CD4-positive, alpha-beta memory T cell (primary cell): Measurements from ENCODE around the gene SRCIN1. TPM values are rescaled to one million over a fixed set of nuclear protein-coding genes. Genes with fewer than 3 reads are reported as not detected.

ENCODE experiments used
- CTCF ChIA-PET: fragments of 350-600 bp; sonication (Branson Sonifier 250); formaldehyde crosslinking; loops from one replicate; lab custom pipeline; 2021; ENCODE audit warnings: inconsistent platforms; ENCODE audit not compliant: partially characterized antibody; lab: Charles Lee
- POLR2A ChIA-PET: fragments of 350-600 bp; sonication (Branson Sonifier 250); formaldehyde crosslinking; loops from one replicate; lab custom pipeline; 2021; ENCODE audit not compliant: partially characterized antibody; lab: Charles Lee
- DNase-seq, 5 donors: peaks; one replicate each; pipeline versions ENCODE4 v3.0.0 to v3.0.0-alpha.2; 2020 to 2022; ENCODE audit warnings: mixed read lengths in 1 of 5
- H3K27ac ChIP-seq: one replicate; pipeline ENCODE4 v1.7.0; 2013; ENCODE audit warnings: low read depth, low read length
- H3K27me3 ChIP-seq: 2 replicates; pipeline ENCODE4 v1.7.0; 2013; ENCODE audit warnings: mild to moderate bottlenecking, low read length, moderate library complexity; ENCODE audit not compliant: insufficient read depth
- H3K36me3 ChIP-seq: 2 replicates; pipeline ENCODE4 v1.7.0; 2013; ENCODE audit warnings: mild to moderate bottlenecking, low read length, moderate library complexity; ENCODE audit not compliant: insufficient read depth
- H3K4me1 ChIP-seq: 2 replicates; pipeline ENCODE4 v1.7.0; 2013; ENCODE audit warnings: mild to moderate bottlenecking, low read length, moderate library complexity; ENCODE audit not compliant: insufficient read depth
- H3K4me3 ChIP-seq, 2 donors: one replicate each; pipeline ENCODE4 v1.7.0; 2013; ENCODE audit warnings: low read length in 2 of 2, mild to moderate bottlenecking in 1 of 2
- H3K9me3 ChIP-seq, 2 donors: one replicate each; pipeline ENCODE4 v1.7.0; 2013; ENCODE audit warnings: low read length in 2 of 2, control low read depth in 1 of 2; ENCODE audit not compliant: control insufficient read depth in 1 of 2
- H3K27ac Mint-ChIP-seq, 7 donors: one replicate each; pipeline ENCODE4 v1.8.0; 2020 to 2021; ENCODE audit warnings: mixed read lengths in 7 of 7, mild to moderate bottlenecking in 6 of 7, inconsistent platforms in 3 of 7, moderate library complexity in 3 of 7
- H3K27me3 Mint-ChIP-seq, 2 donors: one replicate each; pipeline ENCODE4 v1.8.0; 2020 to 2021; ENCODE audit warnings: mixed read lengths in 2 of 2
- H3K36me3 Mint-ChIP-seq, 2 donors: one replicate each; pipeline ENCODE4 v1.8.0; 2020 to 2021; ENCODE audit warnings: mixed read lengths in 2 of 2, inconsistent platforms in 1 of 2, mild to moderate bottlenecking in 1 of 2
- H3K4me1 Mint-ChIP-seq, 4 donors: one replicate each; pipeline ENCODE4 v1.8.0; 2020 to 2021; ENCODE audit warnings: mixed read lengths in 4 of 4, mild to moderate bottlenecking in 1 of 4
- H3K4me3 Mint-ChIP-seq, 8 donors: one replicate each; pipeline ENCODE4 v1.8.0; 2020 to 2021; ENCODE audit warnings: mixed read lengths in 8 of 8, mild to moderate bottlenecking in 7 of 8, moderate library complexity in 6 of 8, inconsistent platforms in 3 of 8
- H3K9me3 Mint-ChIP-seq, 8 donors: one replicate each; pipeline ENCODE4 v1.8.0; 2020 to 2021; ENCODE audit warnings: mixed read lengths in 8 of 8, mild to moderate bottlenecking in 5 of 8, inconsistent platforms in 3 of 8, moderate library complexity in 1 of 8
- intact Hi-C: fragments of 100-400 bp; cut with micrococcal nuclease; formaldehyde crosslinking; loops from one replicate; pipeline ENCODE4 v1.15.1; 2023
- polyA plus RNA-seq, 2 donors: library from polyadenylated mRNA; unstranded; fragments of 300-500 nt; fragmentation: Illumina TruSeq; gene quantifications; one replicate each; pipeline ENCODE4 v1.2.3, GENCODE V29; 2021
- total RNA-seq, 2 experiments: library from RNA; stranded (reverse); gene quantifications; one replicate each; pipeline ENCODE4 v1.2.3, GENCODE V29; 2021

The SRCIN1 gene
- total and polyA plus RNA-seq, 4 experiments from 2014 or later: 0.28 to 0.79 TPM; not detected in 2

- intact Hi-C loops: no loop called here
- POLR2A ChIA-PET: no interaction called here
Measured at GRCh38 chr17:38566666-38567031, 39.1 kb downstream of the SRCIN1 start.

GRCh38 chr17:38565853-38566665, 39.7 kb downstream of the SRCIN1 start:
- ChIA-PET POLR2A (no interaction called here), CTCF (interaction anchor here (0.7 to 2.2 kb wide), 5 partner anchors 8 to 1204 kb away, joined by 3 to 10 read pairs (median 3); no protein-coding TSS in a partner anchor)
- Mint-ChIP-seq H3K27me3 (peaks cover 65 to 67% of the 10 kb centered on the region in 2 donors), H3K4me1 (peaks cover 0 to 23% (median 11%) of the 10 kb centered on the region in 4 donors), H3K4me3 (no peak overlapping the region), H3K36me3 (no peaks in the 10 kb centered on the region), H3K27ac (no peak overlapping the region), H3K9me3 (peaks cover 0 to 2% (median 0%) of the 10 kb centered on the region in 8 donors)
- intact Hi-C loops: no loop called here
- H3K4me3 ChIP-seq: no peak overlapping the region
- H3K27ac ChIP-seq: no peak overlapping the region
- peaks cover 68% of the 10 kb centered on the region for H3K27me3 ChIP-seq
- no peaks in the 10 kb centered on the region for H3K9me3 ChIP-seq
- H3K4me1 ChIP-seq: peaks cover 18% of the 10 kb centered on the region
- no peaks in the 10 kb centered on the region for H3K36me3 ChIP-seq
- peak in 1 of 5 donors; percentile 15 for DNase-seq

More at GRCh38 chr17:38566666-38567031, 39.1 kb downstream of the SRCIN1 start:
- H3K4me1 ChIP-seq: peaks cover 15% of the 10 kb centered on the region
- no peak overlapping the region for H3K27ac ChIP-seq
- H3K27me3 ChIP-seq: peaks cover 74% of the 10 kb centered on the region
- CTCF ChIA-PET: interaction anchor here (0.6 to 2.2 kb wide), 6 partner anchors 8 to 1205 kb away, joined by 3 to 10 read pairs (median 3); no protein-coding TSS in a partner anchor
- H3K9me3 Mint-ChIP-seq: peaks cover 0 to 2% (median 0%) of the 10 kb centered on the region in 8 donors
- H3K9me3 ChIP-seq: no peaks in the 10 kb centered on the region
- H3K4me3 Mint-ChIP-seq: no peak overlapping the region
- peaks cover 0 to 21% (median 10%) of the 10 kb centered on the region in 4 donors for H3K4me1 Mint-ChIP-seq
- DNase-seq: no peak
- no peaks in the 10 kb centered on the region for H3K36me3 Mint-ChIP-seq
- H3K36me3 ChIP-seq: no peaks in the 10 kb centered on the region
- H3K4me3 ChIP-seq: no peak overlapping the region
- H3K27ac Mint-ChIP-seq: no peak overlapping the region
- H3K27me3 Mint-ChIP-seq: peaks cover 69 to 71% of the 10 kb centered on the region in 2 donors

- DNase-seq: peak in 1 of 5 donors; percentile 31
- ChIA-PET POLR2A (no interaction called here), CTCF (interaction anchor here (1.1 to 1.3 kb wide), 3 partner anchors 14 to 21 kb away, joined by 3 read pairs; no protein-coding TSS in a partner anchor)
- Mint-ChIP-seq H3K27me3 (peaks cover 59 to 62% of the 10 kb centered on the region in 2 donors), H3K36me3 (no peaks in the 10 kb centered on the region), H3K4me3 (no peak overlapping the region), H3K9me3 (peaks cover 0 to 4% (median 0%) of the 10 kb centered on the region in 8 donors), H3K27ac (no peak overlapping the region), H3K4me1 (peaks cover 5 to 34% (median 17%) of the 10 kb centered on the region in 4 donors)
- Histone ChIP-seq H3K36me3 (no peaks in the 10 kb centered on the region), H3K27me3 (peaks cover 72% of the 10 kb centered on the region), H3K4me3 (no peak overlapping the region), H3K9me3 (no peaks in the 10 kb centered on the region), H3K27ac (no peak overlapping the region), H3K4me1 (peaks cover 28% of the 10 kb centered on the region)
- intact Hi-C loops: no loop called here
Measured at GRCh38 chr17:38564869-38565268, 40.9 kb downstream of the SRCIN1 start.

DNA sequence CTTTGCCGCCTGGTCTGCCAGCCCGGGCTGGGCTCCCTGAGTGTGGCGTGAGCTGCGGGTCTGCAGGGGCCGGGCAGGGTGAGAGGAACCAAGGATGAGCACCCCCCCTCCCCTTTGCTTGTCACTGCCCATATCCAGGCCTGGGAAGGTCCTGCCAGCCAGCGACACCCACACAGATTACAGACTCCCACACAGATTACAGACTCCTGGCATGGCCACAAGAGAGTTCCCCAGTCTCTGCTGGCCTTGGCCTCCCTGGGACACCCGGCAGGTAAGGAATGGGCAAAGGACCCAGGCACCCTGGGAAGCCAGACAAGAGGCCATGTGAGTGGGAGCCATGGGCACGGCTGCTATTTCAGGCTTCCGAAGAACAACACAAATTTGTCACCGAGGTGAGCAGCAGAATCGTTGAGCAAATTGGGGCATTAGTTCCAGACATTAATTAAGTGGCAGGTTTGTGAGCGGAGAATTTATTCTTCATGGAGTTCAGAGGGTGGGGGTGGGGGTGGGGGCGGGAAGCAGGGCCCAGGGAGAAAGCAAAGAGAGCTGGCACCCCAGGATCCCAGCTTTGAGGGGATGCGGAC, 41.4 kb downstream of the SRCIN1 start:
- CTCF ChIA-PET: interaction anchor here (1.1 to 1.6 kb wide), 5 partner anchors 15 to 164 kb away, joined by 3 to 4 read pairs (median 3); no protein-coding TSS in a partner anchor
- POLR2A ChIA-PET: no interaction called here
- peaks cover 33% of the 10 kb centered on the region for H3K4me1 ChIP-seq
- H3K27me3 ChIP-seq: peaks cover 72% of the 10 kb centered on the region
- Mint-ChIP-seq H3K36me3 (peaks cover 0 to under 1% of the 10 kb centered on the region in 2 donors), H3K27me3 (peaks cover 54 to 56% of the 10 kb centered on the region in 2 donors), H3K27ac (no peak overlapping the region), H3K4me1 (peaks cover 5 to 38% (median 20%) of the 10 kb centered on the region in 4 donors), H3K4me3 (peak overlapping the region in 1 of 8 donors; percentile 2), H3K9me3 (peaks cover 0 to 4% (median 0%) of the 10 kb centered on the region in 8 donors)
- H3K36me3 ChIP-seq: no peaks in the 10 kb centered on the region
- DNase-seq: no peak
- H3K9me3 ChIP-seq: no peaks in the 10 kb centered on the region
- H3K4me3 ChIP-seq: no peak overlapping the region
- intact Hi-C loops: no loop called here
- H3K27ac ChIP-seq: no peak overlapping the region

- H3K27ac Mint-ChIP-seq: peak overlapping the region in 1 of 7 donors; percentile 19
- Histone ChIP-seq H3K36me3 (no peaks in the 10 kb centered on the region), H3K4me1 (peaks cover 37% of the 10 kb centered on the region), H3K27ac (no peak overlapping the region), H3K9me3 (no peaks in the 10 kb centered on the region), H3K27me3 (peaks cover 65% of the 10 kb centered on the region), H3K4me3 (no peak overlapping the region)
- H3K9me3 Mint-ChIP-seq: peaks cover 0 to 5% (median 0%) of the 10 kb centered on the region in 8 donors
- intact Hi-C loops: no loop called here
- peaks cover 48 to 50% of the 10 kb centered on the region in 2 donors for H3K27me3 Mint-ChIP-seq
- ChIA-PET CTCF (interaction anchor here (1.1 to 1.6 kb wide), 3 partner anchors 21 to 165 kb away, joined by 3 to 4 read pairs (median 3); no protein-coding TSS in a partner anchor), POLR2A (no interaction called here)
- peaks cover 8 to 44% (median 26%) of the 10 kb centered on the region in 4 donors for H3K4me1 Mint-ChIP-seq
- no peak for DNase-seq
- H3K36me3 Mint-ChIP-seq: peaks cover 0 to 3% of the 10 kb centered on the region in 2 donors
- H3K4me3 Mint-ChIP-seq: peak overlapping the region in 6 of 8 donors; percentile 15 to 48 (median 34)
Measured at GRCh38 chr17:38563362-38564253, 42.1 kb downstream of the SRCIN1 start.

- intact Hi-C loops: no loop called here
- no peak overlapping the region for H3K4me3 ChIP-seq
Measured at GRCh38 chr17:38562903-38563302, 42.8 kb downstream of the SRCIN1 start.

More at GRCh38 chr17:38562903-38563302, 42.8 kb downstream of the SRCIN1 start:
- Histone ChIP-seq H3K27me3 (peaks cover 59% of the 10 kb centered on the region), H3K9me3 (no peaks in the 10 kb centered on the region), H3K4me1 (peaks cover 38% of the 10 kb centered on the region), H3K27ac (no peak overlapping the region), H3K36me3 (no peaks in the 10 kb centered on the region)
- DNase-seq: no peak
- peak overlapping the region in 1 of 7 donors; percentile 27 for H3K27ac Mint-ChIP-seq
- peaks cover 8 to 48% (median 29%) of the 10 kb centered on the region in 4 donors for H3K4me1 Mint-ChIP-seq
- H3K36me3 Mint-ChIP-seq: peaks cover 0 to 3% of the 10 kb centered on the region in 2 donors
- peaks cover 41 to 46% of the 10 kb centered on the region in 2 donors for H3K27me3 Mint-ChIP-seq
- H3K9me3 Mint-ChIP-seq: peaks cover 0 to 7% (median 0%) of the 10 kb centered on the region in 8 donors
- ChIA-PET POLR2A (no interaction called here), CTCF (interaction anchor here (1.6 kb wide), 1 partner anchor 166 kb away, joined by 4 read pairs; no protein-coding TSS in a partner anchor)
- peak overlapping the region in 3 of 8 donors; percentile 24 to 46 (median 29) for H3K4me3 Mint-ChIP-seq
